NCI-H345 treated with DMSO at 0.1 percent for 48 hours (cell line): ENCODE results near the gene LAMC3.
A peak's percentile ranks its signal among the peaks of the same experiment; 100 is the strongest.
"Not testable (repeated sequence)": the region's sequence is repeated elsewhere in the genome, so short reads cannot be mapped to it uniquely, and the experiment has no call there.

Experiments used
- DNase-seq: peaks from one replicate; lab custom pipeline; 2025; ENCODE audit not compliant: unreplicated experiment; lab: John Stamatoyannopoulos, UW

The LAMC3 gene

GRCh38 chr9:130991778-130992681 is 16.9 kb upstream of the LAMC3 start:
- no peak for DNase-seq

DNA sequence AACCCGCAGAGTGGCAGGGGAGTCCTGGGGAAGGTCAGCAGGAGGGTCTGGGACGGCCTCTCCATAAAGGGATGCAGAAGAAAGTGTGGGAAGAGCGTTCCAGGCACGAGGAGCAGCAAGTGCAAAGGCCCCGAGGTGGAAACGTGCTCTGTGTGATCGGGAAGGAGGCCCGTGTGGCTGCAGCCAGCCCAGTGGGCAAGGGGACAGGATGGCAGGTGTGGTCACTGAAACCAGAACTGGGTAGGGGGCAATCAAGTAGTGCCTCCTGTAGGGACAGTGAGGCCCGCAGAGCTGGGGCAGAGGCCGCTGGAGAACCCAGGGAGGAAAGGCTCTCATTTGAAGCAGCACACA is 16.3 kb upstream of the LAMC3 start:
- DNase-seq = no peak

GRCh38 chr9:130993303-130994030 is 15.5 kb upstream of the LAMC3 start:
- DNase-seq = no peak

DNA sequence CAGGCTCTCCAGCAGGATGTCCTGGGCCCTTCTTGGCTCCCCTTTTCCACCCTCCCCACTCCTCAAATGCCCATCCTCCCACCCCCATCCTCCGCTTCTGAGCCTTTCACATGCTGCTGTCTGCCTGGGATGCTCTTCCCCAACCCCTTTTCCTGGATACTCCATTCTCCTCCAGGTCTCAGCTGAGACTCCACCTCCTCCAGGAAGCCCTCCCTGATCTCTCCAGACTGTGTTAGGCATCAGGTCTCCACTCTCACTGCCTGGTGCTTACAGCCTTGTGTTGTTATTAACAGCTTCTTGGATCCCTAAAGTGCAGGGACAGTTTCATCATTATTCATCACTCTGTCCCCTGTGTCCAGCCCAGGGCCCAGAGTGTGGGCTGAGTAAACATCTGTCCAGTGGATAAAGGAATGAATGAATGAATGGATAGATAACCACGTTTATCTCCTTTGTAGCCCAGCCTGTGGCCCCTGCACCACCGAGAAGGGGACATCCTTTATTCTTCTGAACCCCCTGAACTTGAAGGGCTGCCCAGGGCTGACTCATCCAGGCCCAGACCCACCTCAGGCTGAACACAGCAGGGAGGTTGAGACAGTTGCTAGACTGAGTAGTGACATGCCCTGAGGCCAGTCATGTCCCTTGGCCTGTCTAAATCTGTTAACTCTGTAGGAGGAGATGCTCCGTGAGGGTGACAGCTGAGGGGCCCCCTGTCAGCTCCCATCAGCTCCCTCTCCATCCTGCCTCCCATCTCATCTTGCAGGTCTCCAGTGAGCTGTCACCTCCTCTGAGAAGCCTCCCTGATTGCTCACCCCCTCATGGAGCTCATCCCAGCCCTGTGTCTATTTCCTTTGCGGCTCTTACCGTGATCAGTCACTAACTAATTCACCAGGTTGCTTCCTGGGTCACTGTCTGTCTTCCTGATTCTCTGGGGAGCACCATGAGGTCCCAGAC is 14.6 kb upstream of the LAMC3 start:
- no peak for DNase-seq

GRCh38 chr9:130995086-130996011 is 13.6 kb upstream of the LAMC3 start:
- DNase-seq = no peak

- no peak for DNase-seq
Measured at GRCh38 chr9:130996205-130996604, 12.8 kb upstream of the LAMC3 start.

- DNase-seq = no peak
Measured at GRCh38 chr9:130996676-130997394, 12.1 kb upstream of the LAMC3 start.

DNA sequence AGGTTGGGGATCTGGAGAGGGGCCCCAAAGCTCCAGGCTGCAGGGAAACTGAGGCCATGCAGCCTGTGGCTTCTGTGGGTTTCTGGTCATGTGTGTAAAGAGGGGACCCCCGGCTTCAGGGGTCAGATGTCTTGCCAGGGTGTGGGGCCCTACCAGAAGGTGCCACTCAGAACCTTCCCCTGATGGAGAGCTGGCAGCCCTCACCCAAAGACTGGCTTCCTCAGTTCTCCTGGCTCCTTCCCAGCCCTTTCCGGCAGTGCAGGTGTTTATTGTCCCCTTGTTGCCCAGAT is 11.6 kb upstream of the LAMC3 start:
- no peak for DNase-seq

GRCh38 chr9:130997925-130998596 is 10.9 kb upstream of the LAMC3 start:
- DNase-seq = peak; percentile 31

- DNase-seq = no peak
Measured at GRCh38 chr9:130998597-130999244, 10.3 kb upstream of the LAMC3 start.

DNA sequence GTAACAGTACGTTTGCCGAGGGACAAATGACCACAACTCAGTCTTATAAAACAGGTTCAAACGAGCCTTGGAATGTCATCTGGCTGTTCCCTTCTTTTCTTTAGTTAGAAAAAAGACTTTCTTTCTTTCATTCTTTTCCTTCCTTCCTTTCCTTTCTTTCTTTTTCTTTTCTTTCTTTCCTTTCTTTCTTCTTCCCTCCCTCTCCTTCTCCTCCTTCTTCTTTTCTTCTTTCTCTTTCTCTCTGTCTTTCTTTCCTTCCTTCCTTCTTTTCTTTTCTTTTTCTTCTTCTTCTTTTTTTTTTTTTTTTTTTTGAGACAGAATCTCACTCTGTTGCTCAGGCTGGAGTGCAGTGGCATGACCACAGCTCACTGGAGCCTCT is 9.7 kb upstream of the LAMC3 start:
- DNase-seq = no peak

DNA sequence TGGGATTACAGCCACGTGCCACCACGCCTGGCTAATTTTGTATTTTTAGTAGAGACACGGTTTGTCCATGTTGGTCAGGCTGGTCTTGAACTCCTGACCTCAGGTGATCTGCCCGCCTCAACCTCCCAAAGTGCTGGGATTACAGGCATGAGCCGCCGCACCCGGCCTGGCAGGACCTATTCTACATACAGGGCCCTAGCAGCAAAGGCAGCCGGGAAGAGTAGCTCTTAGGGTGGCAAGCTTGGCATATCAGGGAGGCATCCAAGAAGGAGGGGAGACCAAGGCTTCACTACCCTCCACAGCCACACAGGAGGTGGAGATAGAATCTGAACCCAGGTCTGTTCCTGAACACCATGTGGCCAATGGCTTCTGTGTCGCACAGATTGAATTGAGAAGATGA is 8.4 kb upstream of the LAMC3 start:
- not testable (repeated sequence) for DNase-seq

DNA sequence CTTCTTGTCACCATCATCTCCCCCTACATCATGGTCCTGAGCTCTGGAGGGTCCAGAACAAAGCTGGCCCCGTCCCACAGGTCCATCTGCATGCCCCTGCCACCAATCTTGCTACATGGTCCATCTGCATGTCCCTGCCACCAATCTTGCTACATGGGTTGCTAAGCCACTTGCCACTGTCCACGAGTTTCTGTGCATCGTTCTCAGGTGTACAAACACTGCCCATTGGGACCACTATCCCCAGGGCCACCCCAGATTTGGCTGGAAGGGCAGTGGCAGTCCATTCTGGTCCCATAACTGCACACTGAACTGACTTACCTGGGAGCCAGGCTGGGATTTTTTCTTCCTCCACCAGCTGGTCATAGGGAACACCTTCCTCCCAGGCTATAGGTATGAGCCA is 8.0 kb upstream of the LAMC3 start:
- DNase-seq = no peak

- DNase-seq = no peak
Measured at GRCh38 chr9:131001990-131002389, 7.0 kb upstream of the LAMC3 start.

GRCh38 chr9:131006601-131007000 is 2.4 kb upstream of the LAMC3 start:
- DNase-seq = no peak

DNA sequence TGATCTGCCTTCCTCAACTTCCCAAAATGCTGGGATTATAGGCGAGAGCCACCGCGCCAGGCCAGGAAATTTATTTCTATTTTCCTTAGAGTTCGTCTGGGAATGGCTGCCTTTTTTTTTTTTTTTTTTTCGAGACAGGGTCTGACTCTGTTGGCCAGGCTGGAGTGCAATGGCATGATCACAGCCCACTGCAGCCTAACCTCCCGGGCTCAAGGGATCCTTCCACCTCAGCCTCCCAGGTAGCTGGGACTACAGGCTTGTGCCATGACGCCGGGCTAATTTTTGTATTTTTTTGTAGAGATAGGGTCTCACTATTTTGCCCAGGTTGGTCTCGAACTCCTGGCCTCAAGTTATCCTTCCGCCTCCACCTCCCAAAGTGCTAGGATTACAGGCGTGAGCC is 888 bp upstream of the LAMC3 start:
- DNase-seq = no peak

- DNase-seq = no peak
Measured at GRCh38 chr9:131008563-131008908, 438 bp upstream of the LAMC3 start.

GRCh38 chr9:131010482-131011273 is 1.7 kb downstream of the LAMC3 start:
- no peak for DNase-seq
